OCI-LY3 (cell line): ENCODE data around the gene WDR20.

ENCODE experiments used
- H2AFZ ChIP-seq: fragments of 200-600, 300-600 bp; shearing (Covaris generic); 2 replicates; pipeline ENCODE4 v1.6.0; 2014; ENCODE audit warnings: antibody characterized with exemption, low read depth, low read length
- H3K27ac ChIP-seq: fragments of 200-600, 300-600 bp; sonication (generic); 2 replicates; pipeline ENCODE4 v1.5.1; 2014; ENCODE audit warnings: mild to moderate bottlenecking, low read length, moderate library complexity, mixed read lengths
- H3K27me3 ChIP-seq: fragments of 200-600, 300-600 bp; sonication (generic); 2 replicates; pipeline ENCODE4 v1.6.1; 2014; ENCODE audit warnings: low read depth, low read length, mixed read lengths
- H3K36me3 ChIP-seq: fragments of 200-600, 300-600 bp; sonication (generic); replicated peaks from 2 replicates; pipeline ENCODE3; 2014; ENCODE audit warnings: low read depth, low read length, mixed read lengths
- H3K4me1 ChIP-seq: fragments of 300-600, 200-600 bp; sonication (generic); 2 replicates; pipeline ENCODE4 v1.6.1; 2014; ENCODE audit warnings: low read length, mixed read lengths
- H3K4me2 ChIP-seq: fragments of 200-600, 300-600 bp; sonication (generic); 2 replicates; pipeline ENCODE4 v1.6.1; 2014; ENCODE audit warnings: low read length, mixed read lengths
- H3K4me3 ChIP-seq: fragments of 300-600, 200-600 bp; sonication (generic); 2 replicates; pipeline ENCODE4 v1.5.1; 2014; ENCODE audit warnings: antibody characterized with exemption, mild to moderate bottlenecking, low read length, moderate library complexity
- H3K79me2 ChIP-seq: fragments of 300-600, 200-600 bp; shearing (Covaris generic); 2 replicates; pipeline ENCODE4 v1.6.1; 2014; ENCODE audit warnings: mild to moderate bottlenecking, low read length, mixed read lengths
- H3K9ac ChIP-seq: fragments of 300-600, 200-600 bp; shearing (Covaris generic); 2 replicates; pipeline ENCODE4 v1.6.0; 2014; ENCODE audit warnings: mild to moderate bottlenecking, low read length, moderate library complexity
- H3K9me3 ChIP-seq: fragments of 200-600, 300-600 bp; shearing (Covaris generic); 2 replicates; pipeline ENCODE4 v1.6.1; 2014; ENCODE audit warnings: low read length, mixed read lengths; ENCODE audit not compliant: insufficient read depth
- H4K20me1 ChIP-seq: fragments of 200-600, 300-600 bp; sonication (generic); 2 replicates; pipeline ENCODE4 v1.6.1; 2016; ENCODE audit warnings: low read length, mixed read lengths; ENCODE audit not compliant: insufficient read depth
- EZH2phosphoT487 ChIP-seq: fragments of 200-600 bp; shearing (Covaris generic); IDR thresholded peaks from 2 replicates; pipeline ENCODE4 v1.6.1; 2018; ENCODE audit warnings: antibody characterized with exemption, mixed run types, low read depth
- TF ChIP-seq, protein P1 (sequence below): fragments of 200-600, 300-600 bp; sonication (generic); IDR thresholded peaks from 2 replicates; pipeline ENCODE4 v1.5.1; 2014; ENCODE audit warnings: antibody characterized with exemption, low read length, low read depth

The WDR20 gene

DNA sequence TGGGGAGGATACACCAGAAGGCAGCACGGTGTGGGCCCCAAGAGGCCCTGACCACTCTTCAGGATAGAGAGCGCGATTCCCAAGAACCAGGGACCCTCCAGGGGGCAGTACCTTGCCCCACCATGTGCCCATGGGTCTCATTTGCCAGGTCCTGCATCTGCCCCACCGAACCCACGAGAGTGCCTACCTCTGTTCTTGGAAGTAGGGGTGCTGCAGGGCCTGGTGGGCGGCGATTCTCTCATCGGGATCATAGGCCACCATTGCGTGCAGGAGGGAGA, 92.6 kb downstream of the WDR20 start:
- TF ChIP-seq, protein P1, sequence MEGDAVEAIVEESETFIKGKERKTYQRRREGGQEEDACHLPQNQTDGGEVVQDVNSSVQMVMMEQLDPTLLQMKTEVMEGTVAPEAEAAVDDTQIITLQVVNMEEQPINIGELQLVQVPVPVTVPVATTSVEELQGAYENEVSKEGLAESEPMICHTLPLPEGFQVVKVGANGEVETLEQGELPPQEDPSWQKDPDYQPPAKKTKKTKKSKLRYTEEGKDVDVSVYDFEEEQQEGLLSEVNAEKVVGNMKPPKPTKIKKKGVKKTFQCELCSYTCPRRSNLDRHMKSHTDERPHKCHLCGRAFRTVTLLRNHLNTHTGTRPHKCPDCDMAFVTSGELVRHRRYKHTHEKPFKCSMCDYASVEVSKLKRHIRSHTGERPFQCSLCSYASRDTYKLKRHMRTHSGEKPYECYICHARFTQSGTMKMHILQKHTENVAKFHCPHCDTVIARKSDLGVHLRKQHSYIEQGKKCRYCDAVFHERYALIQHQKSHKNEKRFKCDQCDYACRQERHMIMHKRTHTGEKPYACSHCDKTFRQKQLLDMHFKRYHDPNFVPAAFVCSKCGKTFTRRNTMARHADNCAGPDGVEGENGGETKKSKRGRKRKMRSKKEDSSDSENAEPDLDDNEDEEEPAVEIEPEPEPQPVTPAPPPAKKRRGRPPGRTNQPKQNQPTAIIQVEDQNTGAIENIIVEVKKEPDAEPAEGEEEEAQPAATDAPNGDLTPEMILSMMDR, result no peak
- no peak overlapping the region for H3K9ac ChIP-seq
- no peak overlapping the region for H2AFZ ChIP-seq
- no peaks in the 10 kb centered on the region for H4K20me1 ChIP-seq
- no peak overlapping the region for H3K4me2 ChIP-seq
- H3K27me3 ChIP-seq, result peaks cover 6% of the 10 kb centered on the region
- no peaks in the 10 kb centered on the region for H3K79me2 ChIP-seq
- no peaks in the 10 kb centered on the region for H3K36me3 ChIP-seq
- H3K4me3 ChIP-seq, result no peak overlapping the region
- H3K9me3 ChIP-seq, result no peaks in the 10 kb centered on the region
- H3K4me1 ChIP-seq, result peaks cover 2% of the 10 kb centered on the region; the same call in 1 of the 2 replicates
- no peak overlapping the region for H3K27ac ChIP-seq

DNA sequence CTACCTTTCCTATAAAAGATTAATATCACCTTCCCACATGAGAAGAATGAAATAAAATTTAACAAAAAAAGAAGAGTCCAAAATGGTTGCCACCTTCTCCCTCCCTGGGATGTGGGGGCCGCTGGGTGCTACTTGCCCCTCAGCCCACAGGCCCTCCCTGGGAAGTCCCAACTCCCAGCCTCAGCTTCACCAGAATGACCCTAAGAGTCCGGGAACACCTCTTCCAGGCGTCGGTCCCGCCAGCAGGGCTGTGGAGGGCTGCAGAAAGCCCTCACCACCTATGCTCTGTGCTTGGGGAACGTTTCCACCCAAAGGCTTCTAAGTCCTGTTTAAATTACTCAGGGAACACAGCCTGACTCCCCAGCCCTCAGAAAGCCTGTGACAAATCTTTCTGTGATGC, 93.4 kb downstream of the WDR20 start:
- H3K36me3 ChIP-seq, result no peaks in the 10 kb centered on the region
- H3K4me3 ChIP-seq, result no peak overlapping the region
- H3K27me3 ChIP-seq, result peaks cover 14% of the 10 kb centered on the region
- no peaks in the 10 kb centered on the region for H3K9me3 ChIP-seq
- H3K9ac ChIP-seq, result no peak overlapping the region
- H2AFZ ChIP-seq, result no peak overlapping the region
- no peak for TF ChIP-seq EZH2phosphoT487
- TF ChIP-seq, protein P1, result no peak
- no peaks in the 10 kb centered on the region for H4K20me1 ChIP-seq
- peaks cover 2% of the 10 kb centered on the region; the same call in 1 of the 2 replicates for H3K4me1 ChIP-seq
- H3K79me2 ChIP-seq, result no peaks in the 10 kb centered on the region
- H3K4me2 ChIP-seq, result no peak overlapping the region
- no peak overlapping the region for H3K27ac ChIP-seq

DNA sequence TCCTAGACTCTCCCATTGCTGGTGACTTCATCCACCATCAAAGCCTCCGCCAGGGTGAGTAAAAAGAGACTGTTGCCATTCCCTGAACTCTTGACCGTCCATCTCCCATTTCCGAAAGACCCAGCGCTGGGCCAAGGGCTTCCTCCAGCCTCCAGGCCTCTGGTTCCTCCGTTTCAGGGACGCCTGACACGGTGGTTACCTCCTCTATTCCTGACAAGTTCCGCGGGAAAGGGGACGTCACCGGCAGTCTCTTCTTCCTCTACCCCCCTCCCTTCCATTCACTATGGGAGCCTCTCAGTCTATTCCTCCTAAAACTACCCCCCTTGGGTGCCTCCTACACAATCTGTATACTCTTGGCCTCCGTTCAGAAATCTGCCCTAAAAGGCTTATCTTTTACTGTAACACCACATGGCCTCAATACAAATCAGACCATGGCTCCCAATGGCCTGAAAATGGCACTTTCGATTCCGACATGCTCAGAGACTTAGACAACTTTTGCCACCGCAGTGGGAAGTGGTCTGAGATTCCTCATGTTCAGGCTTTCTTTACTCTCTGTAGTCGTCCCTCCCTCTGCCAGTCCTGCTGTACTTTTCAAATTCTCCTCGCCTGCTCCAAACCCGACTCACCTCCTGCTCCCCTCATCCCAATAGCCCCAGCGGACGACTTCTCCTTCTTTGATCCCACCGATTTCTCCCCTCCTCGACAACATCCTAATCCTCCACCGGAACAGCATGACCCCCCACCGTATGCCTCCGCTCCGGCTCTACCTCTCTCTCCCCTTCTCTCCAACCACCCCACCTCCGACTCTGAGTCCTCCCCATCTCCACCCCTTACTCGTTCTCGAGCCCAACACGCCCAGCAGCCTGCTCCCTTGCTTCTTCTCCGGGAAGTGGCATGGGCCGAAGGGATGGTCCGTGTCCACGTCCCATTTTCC, 94.9 kb downstream of the WDR20 start:
- no peak overlapping the region for H3K27ac ChIP-seq

DNA sequence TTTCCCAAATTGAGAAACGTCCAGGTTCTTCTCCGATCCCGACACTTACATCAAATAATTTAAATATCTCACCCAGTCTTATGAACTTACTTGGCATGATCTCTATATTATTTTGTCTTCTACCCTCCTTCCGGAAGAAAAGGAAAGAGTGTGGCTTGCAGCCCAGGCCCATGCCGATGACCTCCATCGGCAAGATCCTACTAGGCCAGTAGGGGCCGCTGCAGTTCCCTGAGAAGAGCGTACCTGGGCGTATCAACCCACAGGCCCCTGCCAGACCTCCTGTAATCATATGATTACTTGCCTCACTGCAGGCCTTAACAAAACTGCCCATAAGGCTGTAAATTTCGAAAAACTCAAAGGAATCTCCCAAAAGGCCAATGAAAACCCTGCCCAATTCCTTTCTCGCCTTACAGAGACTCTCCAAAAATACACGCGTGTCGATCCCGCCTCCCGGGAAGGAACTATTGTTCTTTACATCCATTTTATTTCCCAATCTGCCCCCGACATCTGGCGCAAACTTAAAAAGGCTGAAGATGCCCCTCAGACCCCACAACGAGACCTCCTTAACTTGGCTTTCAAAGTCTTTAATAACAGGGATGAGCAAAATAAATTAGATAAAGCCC, 95.7 kb downstream of the WDR20 start:
- peaks cover 14% of the 10 kb centered on the region for H3K27me3 ChIP-seq
- no peaks in the 10 kb centered on the region for H4K20me1 ChIP-seq
- TF ChIP-seq, protein P1, result peak; percentile 80
- no peak for TF ChIP-seq EZH2phosphoT487
- H3K4me3 ChIP-seq, result no peak overlapping the region
- H2AFZ ChIP-seq, result peak overlapping the region; percentile 53; the same call in 1 of the 2 replicates
- no peaks in the 10 kb centered on the region for H3K36me3 ChIP-seq
- H3K27ac ChIP-seq, result no peak overlapping the region
- peak overlapping the region; percentile 33 for H3K4me2 ChIP-seq
- H3K4me1 ChIP-seq, result peaks cover 2% of the 10 kb centered on the region; the same call in 1 of the 2 replicates
- H3K9ac ChIP-seq, result no peak overlapping the region
- no peaks in the 10 kb centered on the region for H3K9me3 ChIP-seq
- no peaks in the 10 kb centered on the region for H3K79me2 ChIP-seq

More for the DNA sequence above, 94.9 kb downstream of the WDR20 start:
- peaks cover 2% of the 10 kb centered on the region; the same call in 1 of the 2 replicates for H3K4me1 ChIP-seq
- peaks cover 14% of the 10 kb centered on the region for H3K27me3 ChIP-seq
- no peaks in the 10 kb centered on the region for H3K79me2 ChIP-seq
- H3K9ac ChIP-seq, result no peak overlapping the region
- H3K4me3 ChIP-seq, result no peak overlapping the region
- TF ChIP-seq, protein P1, result no peak
- no peak for TF ChIP-seq EZH2phosphoT487
- peak overlapping the region; percentile 53; the same call in 1 of the 2 replicates for H2AFZ ChIP-seq
- no peaks in the 10 kb centered on the region for H3K9me3 ChIP-seq
- H3K4me2 ChIP-seq, result peak overlapping the region; percentile 33
- no peaks in the 10 kb centered on the region for H3K36me3 ChIP-seq
- no peaks in the 10 kb centered on the region for H4K20me1 ChIP-seq
